KOPT-K1 (cell line): ENCODE results near the gene SSPN.

Experiments used
- H3K27ac ChIP-seq: fragments of 200-600 bp; sonication (generic); 2 replicates; pipeline ENCODE4 v1.5.1; 2016; ENCODE audit warnings: antibody characterized with exemption, mild to moderate bottlenecking, low read depth, low read length; ENCODE audit not compliant: poor library complexity, severe bottlenecking
- H3K36me3 ChIP-seq: fragments of 200-600 bp; sonication (generic); 2 replicates; pipeline ENCODE4 v1.5.1; 2017; ENCODE audit warnings: antibody characterized with exemption, mild to moderate bottlenecking, low read length, moderate library complexity; ENCODE audit not compliant: insufficient read depth
- H3K9me3 ChIP-seq: fragments of 200-600 bp; sonication (generic); 2 replicates; pipeline ENCODE4 v1.5.1; 2017; ENCODE audit warnings: antibody characterized with exemption, low read length, mild to moderate bottlenecking; ENCODE audit not compliant: insufficient read depth, poor library complexity, severe bottlenecking

The SSPN gene

GRCh38 chr12:26293612-26294011, 98.2 kb downstream of the SSPN start:
- no peaks in the 10 kb centered on the region for H3K36me3 ChIP-seq
- no peak overlapping the region for H3K27ac ChIP-seq
- no peaks in the 10 kb centered on the region for H3K9me3 ChIP-seq

- Histone ChIP-seq H3K36me3 (no peaks in the 10 kb centered on the region), H3K9me3 (no peaks in the 10 kb centered on the region), H3K27ac (no peak overlapping the region)
Observed at GRCh38 chr12:26295001-26295400, 99.6 kb downstream of the SSPN start.

GRCh38 chr12:26297396-26298070, 102.2 kb downstream of the SSPN start:
- Histone ChIP-seq H3K27ac (no peak overlapping the region), H3K36me3 (no peaks in the 10 kb centered on the region), H3K9me3 (no peaks in the 10 kb centered on the region)

- no peaks in the 10 kb centered on the region for H3K9me3 ChIP-seq
- no peak overlapping the region for H3K27ac ChIP-seq
Observed at GRCh38 chr12:26298785-26299621, 103.6 kb downstream of the SSPN start.

GRCh38 chr12:26299751-26300150, 104.4 kb downstream of the SSPN start:
- Histone ChIP-seq H3K27ac (no peak overlapping the region), H3K9me3 (no peaks in the 10 kb centered on the region), H3K36me3 (no peaks in the 10 kb centered on the region)

More at GRCh38 chr12:26298785-26299621, 103.6 kb downstream of the SSPN start:
- no peaks in the 10 kb centered on the region for H3K36me3 ChIP-seq
